Heart right ventricle (tissue), 16 donors: ENCODE results near the gene TMEM52. TPM values are rescaled to one million over a fixed set of nuclear protein-coding genes. Genes with fewer than 3 reads are reported as not detected.

Source experiments
- ATAC-seq, 8 donors: fragments of 200-7000 bp; cut with Tn5 transposase; one replicate each; pipeline ENCODE4 v1.9.1; 2020; ENCODE audit warnings: mild to moderate bottlenecking in 8 of 8, moderate library complexity in 8 of 8, moderate number of reproducible peaks in 1 of 8
- DNase-seq, 2 donors: peaks; one replicate each; pipeline ENCODE4 v3.0.0-alpha.2; 2020
- H3K27ac ChIP-seq, 10 donors: fragments of 200-600 bp; sonication (generic) in 2 of 10; one replicate each; pipeline versions ENCODE4 v1.5.0 to v1.8.0; 2020 to 2022; ENCODE audit warnings: mild to moderate bottlenecking in 3 of 10
- H3K27me3 ChIP-seq, 7 donors: fragments of 200-600 bp; one replicate each; pipeline ENCODE4 v1.8.0; 2021 to 2022; ENCODE audit warnings: mild to moderate bottlenecking in 2 of 7
- H3K36me3 ChIP-seq, 9 donors: fragments of 200-600 bp; sonication (generic) in 1 of 9; one replicate each; pipeline versions ENCODE4 v1.5.0 to v1.8.0; 2020 to 2022; ENCODE audit warnings: mild to moderate bottlenecking in 2 of 9
- H3K4me1 ChIP-seq, 9 donors: fragments of 200-600 bp; sonication (generic) in 1 of 9; one replicate each; pipeline versions ENCODE4 v1.5.0 to v1.8.0; 2020 to 2022; ENCODE audit warnings: mild to moderate bottlenecking in 4 of 9
- H3K4me3 ChIP-seq, 10 donors: fragments of 200-600 bp; sonication (generic) in 2 of 10; one replicate each; pipeline versions ENCODE4 v1.5.0 to v1.8.0; 2020 to 2022; ENCODE audit warnings: mild to moderate bottlenecking in 7 of 10, moderate library complexity in 2 of 10
- H3K9me3 ChIP-seq, 11 donors: fragments of 200-600 bp in 10 of 11; sonication (generic) in 2 of 11; one replicate each; pipeline versions ENCODE4 v1.5.0 to v1.8.0; 2013 to 2022; ENCODE audit warnings: mild to moderate bottlenecking in 2 of 11, control low read depth in 1 of 11, moderate library complexity in 1 of 11
- CTCF ChIP-seq, 9 donors: fragments of 200-600 bp; sonication (generic) in 2 of 9; IDR thresholded peaks; one replicate each; pipeline versions ENCODE4 v1.5.0 to v1.8.0; 2021 to 2022; ENCODE audit warnings: antibody characterized with exemption in 9 of 9, mild to moderate bottlenecking in 5 of 9, moderate library complexity in 1 of 9
- WGBS, 2 donors: extraction: QIAGEN DNeasy Blood & Tissue Kit; methylation state at CpG; one replicate each; pipeline ENCODE4 v1.1.7; 2013; ENCODE audit warnings: inconsistent platforms in 1 of 2; 5-methylcytosine and 5-hydroxymethylcytosine counted together
- intact Hi-C, 10 donors: fragments of 100-400 bp; cut with DNase I; formaldehyde crosslinking; loops; one replicate each; pipeline versions ENCODE4 v1.11.1 to v1.14.2; 2022
- polyA plus RNA-seq, 2 donors: library from polyadenylated mRNA; stranded (reverse); fragments of 200-250 nt; gene quantifications; one replicate each; pipeline ENCODE4 v1.2.3, GENCODE V29; 2013
- total RNA-seq, 10 donors: library from RNA; stranded (reverse); fragmentation: NEBNext Ultra II Directional in 3 of 10; extraction: Animal tissue kit (Norgen Biotek cat#: 25700) in 3 of 10; gene quantifications; one replicate each; pipeline versions ENCODE4 v1.2.1 to v1.2.4, GENCODE V29; 2021 to 2023
- donor health status: Arrhythmogenic right ventricular cardiomyopathy.
- donor health status: ischemic (EF 13 %, LVEDD 7.1; RV severe dilation, severe dysfunction).
- donor health status: healthy with polysubstance abuse.
- donor health status: DM: no; HTN: yes; CAD: no.
- donor health status: DM: no; HTN: no; CAD: no.
- donor health status: ischemic (EF 25% LVEDD 6.9; RV normal size, moderate dysfunction).
- donor health status: ischemic (EF 25% LVEDD 5.7; RV mildly dilated, moderate dysfunction).
- donor health status: healthy.
- donor health status: DM: yes; HTN: yes; CAD: no.
- donor health status: Ischemic cardiomyopathy.
- donor health status: ischemic (EF 35%, LVEDD 5.7; RV mildly dilated, moderate dysfunction).
- donor health status: nonischemic (EF 11% LVEDD 7.7; RV severe dilation, severe dysfunction).
- donor health status: DM: yes; HTN: yes; CAD: no.
- donor health status: PGD.
- donor health status: ischemic (EF 29% LVEDD 5.4; RV normal size, mild dysfunction).
- donor health status: nonischemic (EF 23%, LVEDD 6.1; RV moderate dilation, normal function).

TMEM52 gene
- total and polyA plus RNA-seq, 12 donors, result 0.58 to 11.5 (median 1.9) TPM; not detected in 2

DNA sequence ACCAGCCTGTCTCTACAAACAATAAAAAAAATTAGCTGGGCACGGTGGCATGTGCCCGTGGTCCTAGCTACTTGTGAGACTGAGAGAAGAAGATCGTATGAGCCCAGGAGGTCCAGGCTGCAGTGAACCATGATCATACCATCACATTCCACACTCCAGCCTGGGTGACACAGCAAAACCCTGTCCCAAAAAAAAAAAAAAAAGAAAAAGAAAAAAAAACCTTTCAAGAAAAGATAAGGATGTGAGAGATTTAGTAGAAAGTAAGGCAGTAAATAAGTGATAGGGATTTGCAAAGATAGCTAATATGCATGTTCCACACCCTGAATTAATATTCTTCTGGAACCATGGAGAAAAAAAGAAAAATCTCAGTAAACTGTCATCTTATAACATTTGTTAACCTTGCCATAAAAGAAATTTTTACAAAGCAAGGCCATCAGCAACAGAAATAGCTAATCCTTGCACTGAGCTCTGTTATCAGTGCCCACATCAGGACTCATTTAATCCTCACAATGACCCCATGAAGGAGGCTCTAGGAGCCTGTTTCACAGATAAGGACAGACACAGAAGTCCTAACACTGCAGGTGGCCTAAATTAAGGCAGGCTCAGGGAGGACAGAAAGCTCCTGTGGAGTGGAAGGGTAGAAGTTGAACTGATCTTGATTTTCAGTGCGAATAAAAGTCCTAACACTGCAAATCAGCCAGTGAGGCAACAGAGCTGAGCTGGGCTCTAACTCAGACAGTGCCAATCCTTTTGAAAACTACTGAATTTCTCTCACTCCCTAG is 35.8 kb downstream of the TMEM52 start:
- Histone ChIP-seq H3K9me3 (no peaks in the 10 kb centered on the region), H3K27me3 (no peaks in the 10 kb centered on the region), H3K4me3 (peak overlapping the region in 1 of 10 donors; percentile 10), H3K27ac (peak overlapping the region in 4 of 10 donors; percentile 1 to 13 (median 4)), H3K36me3 (peaks cover 0 to 29% (median 0%) of the 10 kb centered on the region in 9 donors), H3K4me1 (peaks cover 18 to 100% (median 95%) of the 10 kb centered on the region in 9 donors)
- no peak for TF ChIP-seq CTCF (IDR thresholded peaks at IDR 0.05)
- no peak for DNase-seq
- peak in 2 of 8 donors; percentile 31 to 33 for ATAC-seq
- 35 to 46% methylated on average over 4 of the region's 4 CpGs for WGBS, 2 donors
- intact Hi-C loops, result loop anchor here in 2 of 10 donors (10.0 kb wide), 1 partner anchor 48 kb away; no protein-coding TSS in a partner anchor

GRCh38 chr1:1881727-1882126 is 37.4 kb downstream of the TMEM52 start:
- TF ChIP-seq CTCF (IDR thresholded peaks at IDR 0.05), result no peak
- Histone ChIP-seq H3K27ac (peak overlapping the region in 2 of 10 donors; percentile 25 to 30), H3K9me3 (no peaks in the 10 kb centered on the region), H3K27me3 (no peaks in the 10 kb centered on the region), H3K36me3 (peaks cover 0 to 35% (median 0%) of the 10 kb centered on the region in 9 donors), H3K4me3 (no peak overlapping the region), H3K4me1 (peaks cover 14 to 100% (median 95%) of the 10 kb centered on the region in 9 donors)
- intact Hi-C loops, result loop anchor here in 2 of 10 donors (10.0 kb wide), 1 partner anchor 47 kb away; no protein-coding TSS in a partner anchor
- ATAC-seq (peak in 5 of 8 donors; percentile 22 to 42 (median 29)), DNase-seq (no peak)
- 62 to 74% methylated on average over 6 of the region's 6 CpGs for WGBS, 2 donors

DNA sequence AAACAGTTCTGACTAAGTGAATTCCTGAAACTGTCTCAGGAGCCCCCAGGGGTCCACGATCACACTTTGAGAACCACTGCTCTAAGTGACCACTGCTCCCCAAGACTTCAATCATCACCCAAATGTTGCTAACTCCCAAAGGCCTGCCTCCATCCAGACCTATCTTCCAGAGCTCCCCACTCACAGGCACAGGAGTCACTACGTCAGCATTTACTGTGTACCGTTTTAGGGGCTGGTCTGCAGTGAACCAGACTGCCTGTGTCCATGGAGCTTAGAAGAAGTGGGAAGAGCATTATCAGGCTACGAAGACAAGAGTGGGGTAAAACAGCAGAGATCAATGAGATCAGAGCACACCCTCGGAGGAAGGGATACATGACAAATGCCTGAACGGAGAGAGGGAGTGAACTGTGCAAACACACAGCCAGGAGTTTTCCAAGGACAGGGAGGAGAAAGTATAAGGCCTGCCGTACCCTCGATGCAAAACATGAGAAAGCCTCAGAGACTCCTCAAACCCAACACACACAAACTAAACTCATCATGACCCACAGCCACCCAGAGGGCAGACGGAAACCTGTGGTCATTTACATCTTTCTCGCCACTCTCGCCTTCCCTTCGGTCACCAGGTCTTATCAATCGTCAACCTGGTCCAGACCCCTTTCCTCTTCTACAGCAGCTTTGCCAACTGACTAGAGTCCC is 38.3 kb downstream of the TMEM52 start:
- H3K9me3 ChIP-seq, result no peaks in the 10 kb centered on the region
- H3K27me3 ChIP-seq, result no peaks in the 10 kb centered on the region
- intact Hi-C loops, result loop anchor here in 2 of 10 donors (10.0 kb wide), 1 partner anchor 46 kb away; no protein-coding TSS in a partner anchor
- no peak for TF ChIP-seq CTCF (IDR thresholded peaks at IDR 0.05)
- H3K27ac ChIP-seq, result no peak overlapping the region
- WGBS, 2 donors, result 45 to 54% methylated on average over 13 of the region's 13 CpGs
- H3K36me3 ChIP-seq, result peaks cover 0 to 45% (median 0%) of the 10 kb centered on the region in 9 donors
- peaks cover 15 to 100% (median 95%) of the 10 kb centered on the region in 9 donors for H3K4me1 ChIP-seq
- no peak for DNase-seq
- peak in 2 of 8 donors; percentile 16 to 25 for ATAC-seq
- no peak overlapping the region for H3K4me3 ChIP-seq

DNA sequence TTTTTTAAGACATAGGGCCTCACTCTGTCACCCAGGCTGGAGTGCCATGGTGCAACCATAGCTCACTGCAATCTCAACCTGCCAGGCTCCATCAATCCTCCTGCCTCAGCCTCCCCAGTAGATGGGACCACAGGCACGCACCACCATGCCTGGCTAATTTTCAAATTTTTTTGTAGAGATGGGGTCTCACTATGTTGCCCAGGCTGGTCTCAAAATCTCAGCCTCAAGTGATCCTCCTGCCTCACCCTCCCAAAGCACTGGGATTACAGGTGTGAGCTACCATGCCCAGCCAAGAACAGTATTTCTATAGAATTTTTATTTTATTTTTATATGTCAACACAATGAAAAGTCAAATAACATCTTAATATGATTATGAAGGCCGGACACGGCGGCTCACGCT is 39.1 kb downstream of the TMEM52 start:
- Histone ChIP-seq H3K27me3 (no peaks in the 10 kb centered on the region), H3K4me3 (no peak overlapping the region), H3K27ac (no peak overlapping the region), H3K36me3 (peaks cover 0 to 49% (median 4%) of the 10 kb centered on the region in 9 donors), H3K9me3 (no peaks in the 10 kb centered on the region), H3K4me1 (peaks cover 15 to 100% (median 95%) of the 10 kb centered on the region in 9 donors)
- intact Hi-C loops, result loop anchor here in 2 of 10 donors (10.0 kb wide), 1 partner anchor 45 kb away; no protein-coding TSS in a partner anchor
- no peak for TF ChIP-seq CTCF (IDR thresholded peaks at IDR 0.05)
- WGBS, 2 donors, result 96 to 97% methylated on average over 5 of the region's 5 CpGs
- ATAC-seq, result no peak
- no peak for DNase-seq
